ENCODE data around the gene COTL1.

The COTL1 gene

GRCh38 chr16:84594725-84595038 is 23.2 kb downstream of the COTL1 start:
- DNase-seq, result no peak

- DNase-seq, result no peak
Observed at GRCh38 chr16:84593825-84594724, 23.8 kb downstream of the COTL1 start.

GRCh38 chr16:84592718-84593117 is 25.2 kb downstream of the COTL1 start:
- DNase-seq, result no peak

- DNase-seq, result no peak
Observed at GRCh38 chr16:84589975-84590719, 27.7 kb downstream of the COTL1 start.

GRCh38 chr16:84588991-84589390 is 28.9 kb downstream of the COTL1 start:
- DNase-seq, result no peak

- DNase-seq, result no peak
Observed at GRCh38 chr16:84585886-84586285, 32.0 kb downstream of the COTL1 start.

GRCh38 chr16:84585467-84585866 is 32.4 kb downstream of the COTL1 start:
- no peak for DNase-seq

- no peak for DNase-seq
Observed at GRCh38 chr16:84584678-84585077, 33.2 kb downstream of the COTL1 start.

GRCh38 chr16:84583995-84584394 is 33.9 kb downstream of the COTL1 start:
- no peak for DNase-seq

- no peak for DNase-seq
Observed at GRCh38 chr16:84582958-84583516, 34.8 kb downstream of the COTL1 start.

GRCh38 chr16:84581158-84581557 is 36.7 kb downstream of the COTL1 start:
- DNase-seq, result no peak

GRCh38 chr16:84579936-84580335 is 37.9 kb downstream of the COTL1 start:
- DNase-seq, result no peak

GRCh38 chr16:84578538-84579126 is 39.2 kb downstream of the COTL1 start:
- no peak for DNase-seq

- no peak for DNase-seq
Observed at GRCh38 chr16:84577034-84577803, 40.7 kb downstream of the COTL1 start.

- DNase-seq, result no peak
Observed at GRCh38 chr16:84575914-84576313, 42.0 kb downstream of the COTL1 start.

GRCh38 chr16:84574191-84574590 is 43.7 kb downstream of the COTL1 start:
- no peak for DNase-seq

- no peak for DNase-seq
Observed at GRCh38 chr16:84572096-84572495, 45.8 kb downstream of the COTL1 start.

GRCh38 chr16:84571506-84571905 is 46.4 kb downstream of the COTL1 start:
- no peak for DNase-seq

GRCh38 chr16:84570739-84571403 is 47.0 kb downstream of the COTL1 start:
- no peak for DNase-seq

GRCh38 chr16:84569382-84569987 is 48.4 kb downstream of the COTL1 start:
- no peak for DNase-seq

- DNase-seq, result no peak
Observed at GRCh38 chr16:84568066-84568465, 49.8 kb downstream of the COTL1 start.

Data from NCI-H1930 (cell line).